Duodenal mucosa (tissue), 2 donors: ENCODE data around the gene ZNF346.

Experiments used
- H3K27ac ChIP-seq: one replicate; pipeline ENCODE4 v1.7.0; 2013; ENCODE audit warnings: low read depth, low read length
- H3K27me3 ChIP-seq, 2 donors: one replicate each; pipeline ENCODE4 v1.7.0; 2013; ENCODE audit warnings: low read length in 2 of 2, control low read depth in 1 of 2; ENCODE audit not compliant: insufficient read depth in 2 of 2, control insufficient read depth in 1 of 2
- H3K36me3 ChIP-seq, 2 donors: one replicate each; pipeline ENCODE4 v1.7.0; 2013; ENCODE audit warnings: low read length in 2 of 2, control low read depth in 1 of 2; ENCODE audit not compliant: insufficient read depth in 2 of 2, control insufficient read depth in 1 of 2
- H3K4me1 ChIP-seq, 2 donors: one replicate each; pipeline ENCODE4 v1.7.0; 2013; ENCODE audit warnings: low read length in 2 of 2, control low read depth in 1 of 2; ENCODE audit not compliant: insufficient read depth in 2 of 2, control insufficient read depth in 1 of 2
- H3K4me3 ChIP-seq, 2 donors: one replicate each; pipeline ENCODE4 v1.7.0; 2013; ENCODE audit warnings: low read length in 2 of 2, low read depth in 1 of 2
- H3K9ac ChIP-seq, 2 donors: one replicate each; pipeline ENCODE4 v1.7.0; 2013; ENCODE audit warnings: low read length in 2 of 2, low read depth in 1 of 2
- H3K9me3 ChIP-seq, 2 donors: one replicate each; pipeline ENCODE4 v1.7.0; 2013; ENCODE audit warnings: low read length in 2 of 2, control low read depth in 1 of 2; ENCODE audit not compliant: control insufficient read depth in 1 of 2

Gene ZNF346

DNA sequence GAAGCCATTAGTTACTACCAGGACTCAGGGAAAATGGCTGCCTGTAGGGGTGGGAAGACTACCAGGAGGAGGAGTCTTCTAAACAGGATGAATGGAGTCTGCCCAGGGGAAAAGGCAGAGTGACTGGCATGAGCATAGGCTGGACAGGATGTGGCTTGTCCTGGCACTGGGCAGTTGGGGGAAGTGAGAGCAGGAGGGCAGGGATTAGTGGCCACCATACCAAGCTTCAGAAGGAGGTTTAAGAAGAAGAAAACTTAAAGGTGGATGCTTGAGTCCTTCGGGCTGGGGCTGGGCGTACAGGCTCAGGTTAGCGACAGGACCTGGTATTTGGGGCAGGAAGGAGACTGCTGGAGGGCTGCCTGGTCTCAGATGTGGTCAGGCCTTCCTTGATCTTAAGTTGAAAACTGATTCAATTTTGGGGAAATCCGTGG lies 106.1 kb downstream of the ZNF346 start:
- Histone ChIP-seq H3K9ac (no peak overlapping the region), H3K4me3 (no peak overlapping the region)

DNA sequence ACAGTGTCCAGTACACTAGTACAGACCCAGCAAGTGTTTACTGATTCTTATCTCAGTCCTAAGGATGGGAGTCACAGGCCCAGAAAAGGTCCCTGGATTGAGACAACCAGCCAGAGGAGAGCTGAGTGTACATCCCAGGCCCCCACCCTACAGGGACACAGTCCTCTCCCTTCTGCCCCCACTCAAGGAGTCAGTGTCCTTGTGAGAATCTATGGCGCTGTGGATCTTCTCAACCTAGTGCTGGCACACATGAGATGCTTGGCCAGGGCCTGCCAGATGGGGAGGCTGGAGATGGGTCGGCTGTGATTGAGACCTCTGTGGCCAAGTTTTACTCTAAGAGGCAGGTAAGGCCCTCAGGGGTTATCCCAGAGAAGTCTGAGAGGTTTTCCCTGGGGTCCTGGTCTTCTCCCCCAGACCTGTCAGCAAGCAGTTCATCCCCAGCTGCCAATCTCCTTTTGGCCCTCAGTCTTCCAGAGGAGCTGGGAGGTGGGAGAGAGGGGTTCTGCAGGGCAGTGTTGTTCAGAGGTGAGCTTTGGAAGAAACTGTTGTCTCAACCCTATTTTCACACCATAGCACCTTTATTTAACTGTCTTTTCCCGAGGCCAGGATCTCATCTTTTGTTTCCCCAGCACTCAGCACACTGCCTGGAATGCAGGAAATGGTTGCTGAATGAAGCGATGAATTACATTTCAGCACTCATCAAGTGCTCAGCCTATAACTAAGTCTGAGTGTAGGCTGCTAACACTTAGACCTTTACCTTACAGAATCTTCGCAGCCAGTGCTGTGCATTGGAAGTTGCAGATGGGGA lies 107.9 kb downstream of the ZNF346 start:
- no peak overlapping the region for H3K4me3 ChIP-seq
- no peak overlapping the region for H3K27ac ChIP-seq
- H3K9ac ChIP-seq, result no peak overlapping the region

More for the DNA sequence above, 106.1 kb downstream of the ZNF346 start:
- Histone ChIP-seq H3K9me3 (no peaks in the 10 kb centered on the region), H3K27me3 (no peaks in the 10 kb centered on the region), H3K4me1 (no peaks in the 10 kb centered on the region), H3K36me3 (no peaks in the 10 kb centered on the region), H3K27ac (no peak overlapping the region)

More for the DNA sequence above, 107.9 kb downstream of the ZNF346 start:
- Histone ChIP-seq H3K9me3 (no peaks in the 10 kb centered on the region), H3K27me3 (no peaks in the 10 kb centered on the region), H3K4me1 (peaks cover 6 to 10% of the 10 kb centered on the region in 2 donors), H3K36me3 (peaks cover under 1 to 5% of the 10 kb centered on the region in 2 donors)
